C4-2B (cell line): ENCODE measurements around the gene ZDHHC9.

Experiments
- CTCF ChIP-seq: fragments of 450-650 bp; conservative IDR thresholded peaks from 2 replicates; pipeline ENCODE4 v1.5.1; 2017; ENCODE audit warnings: mild to moderate bottlenecking
- ZFX ChIP-seq: fragments of 450-650 bp; IDR thresholded peaks from 2 replicates; pipeline ENCODE4 v1.6.1; 2017

GRCh38 chrX:129773649-129774458 is 69.8 kb downstream of the ZDHHC9 start:
- TF ChIP-seq CTCF, result no peak
- no peak for TF ChIP-seq ZFX
